GM19467 (cell line): Measurements from ENCODE around the gene CGB8.
"Not testable (repeated sequence)": the region's sequence is repeated elsewhere in the genome, so short reads cannot be mapped to it uniquely, and the experiment has no call there.

ENCODE experiments used
- ATAC-seq: cut with Tn5 transposase; IDR thresholded peaks from one replicate; pipeline ENCODE4 v1.9.1; 2021; ENCODE audit warnings: mild to moderate bottlenecking, moderate library complexity; ENCODE audit not compliant: unreplicated experiment

The CGB8 gene

GRCh38 chr19:49036815-49037214 lies 12.1 kb downstream of the CGB8 start, which contains the start of gene CGB1:
TSS of gene CGB1 (minus strand) at chr19:49036895. CDS start at chr19:49036711, 184 bp downstream.
- not testable (repeated sequence) for ATAC-seq

DNA sequence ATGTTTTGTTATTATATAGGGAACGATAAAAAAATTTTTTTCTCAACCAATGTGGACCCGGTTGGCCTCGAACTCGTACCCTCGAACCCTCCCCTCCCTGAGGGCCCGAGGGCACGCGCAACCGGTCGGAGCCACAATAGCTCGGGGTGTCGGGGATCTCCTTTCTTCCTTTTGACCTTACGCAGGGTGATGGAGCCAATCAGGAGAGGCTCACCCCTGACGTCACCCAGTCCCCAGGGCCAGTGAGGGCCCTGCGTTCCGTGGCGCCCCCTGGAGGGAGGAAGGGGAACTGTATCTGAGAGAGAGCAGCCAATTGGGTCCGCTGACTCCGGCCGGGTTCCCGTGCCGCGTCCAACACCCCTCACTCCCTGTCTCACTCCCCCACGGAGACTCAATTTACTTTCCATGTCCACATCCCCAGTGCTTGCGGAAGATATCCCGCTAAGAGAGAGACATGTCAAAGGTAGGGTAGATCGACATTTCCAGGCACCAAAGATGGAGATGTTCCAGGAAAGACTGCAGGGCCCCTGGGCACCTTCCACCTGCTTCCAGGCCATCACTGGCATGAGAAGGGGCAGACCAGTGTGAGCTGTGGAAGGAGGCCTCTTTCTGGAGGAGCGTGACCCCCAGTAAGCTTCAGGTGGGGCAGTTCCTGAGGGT lies 17.1 kb downstream of the CGB8 start, which contains the start of gene CGB2:
Gene CGB2 (plus strand): TSS at position 249 of the 660 bp plus-strand sequence. CDS start 206 bp downstream, at position 455.
- not testable (repeated sequence) for ATAC-seq

GRCh38 chr19:49030323-49030722 lies 18.6 kb downstream of the CGB8 start:
- ATAC-seq: not testable (repeated sequence)

DNA sequence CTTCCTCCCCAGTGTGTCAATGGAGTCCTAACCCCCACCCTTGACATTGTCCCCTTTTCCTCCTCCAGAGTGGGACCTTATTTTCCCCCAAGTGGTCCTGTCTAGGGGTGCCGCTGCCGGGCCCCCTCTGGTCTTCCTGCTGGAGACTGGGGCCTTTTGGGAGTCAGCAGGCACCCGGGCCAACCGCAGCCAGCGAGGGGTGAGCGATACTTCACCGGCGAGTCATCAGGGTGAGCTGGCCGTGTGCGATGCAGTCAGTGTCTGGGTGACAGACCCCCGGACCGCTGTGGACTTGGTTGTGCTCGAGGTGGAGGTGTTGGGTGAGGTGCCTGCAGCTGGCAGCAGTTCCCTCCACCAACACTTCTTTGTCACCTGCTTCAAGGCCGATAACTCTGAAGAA lies 19.2 kb downstream of the CGB8 start:
- ATAC-seq: not testable (repeated sequence)

DNA sequence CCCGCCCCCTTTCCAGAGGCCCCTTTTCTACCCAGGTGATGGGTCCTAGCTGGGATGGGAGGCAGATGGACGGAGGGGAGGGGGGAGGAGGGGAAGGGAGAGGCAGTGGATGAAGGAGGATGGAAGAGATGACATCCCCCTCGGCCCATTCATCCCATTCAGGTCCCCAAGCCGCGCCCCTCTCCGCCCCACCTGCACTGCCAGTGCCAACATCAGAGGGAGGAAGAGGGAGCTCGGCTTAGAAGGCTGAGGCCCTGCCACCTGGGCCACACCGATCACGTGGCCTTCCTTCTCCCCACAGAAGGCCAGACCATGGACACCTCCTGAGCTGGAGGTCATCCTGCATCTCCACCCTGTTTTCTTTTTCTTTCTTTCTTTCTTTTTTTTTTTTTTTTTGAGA lies 20.2 kb downstream of the CGB8 start:
- not testable (repeated sequence) for ATAC-seq

DNA sequence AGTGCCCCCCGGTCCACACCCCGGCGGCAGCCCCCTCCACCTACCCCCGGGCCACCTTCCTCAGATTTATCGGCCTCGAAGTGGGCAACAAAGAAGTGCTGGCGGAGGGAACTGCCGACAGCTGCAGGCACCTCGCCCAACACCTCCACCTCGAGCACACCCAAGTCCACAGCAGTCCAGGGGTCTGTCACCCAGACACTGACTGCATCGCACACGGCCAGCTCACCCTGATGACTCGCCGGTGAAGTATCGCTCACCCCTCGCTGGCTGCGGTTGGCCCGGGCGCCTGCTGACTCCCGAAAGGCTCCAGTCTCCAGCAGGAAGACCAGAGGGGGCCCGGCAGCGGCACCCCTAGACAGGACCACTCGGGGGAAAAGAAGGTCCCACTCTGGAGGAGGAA lies 23.3 kb downstream of the CGB8 start:
- not testable (repeated sequence) for ATAC-seq

DNA sequence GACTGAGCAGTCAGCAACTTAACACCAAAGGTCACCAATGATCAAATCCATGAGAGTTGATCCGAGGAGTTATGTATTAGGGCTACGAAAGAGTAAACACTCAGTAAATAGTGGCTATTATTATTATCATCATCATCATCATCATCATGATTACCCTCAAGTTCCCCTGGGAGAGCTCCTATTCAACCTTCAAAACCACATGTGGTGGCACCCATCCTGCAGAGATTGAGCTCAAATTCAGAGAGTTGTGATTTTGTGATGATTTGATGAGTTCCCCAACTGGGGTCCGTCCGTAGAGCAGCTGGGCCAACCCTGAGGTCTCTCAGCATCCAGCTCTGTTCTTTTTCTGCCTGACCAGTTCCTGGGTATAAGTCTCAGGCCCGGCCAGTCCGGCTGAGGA lies 23.8 kb downstream of the CGB8 start:
- not testable (repeated sequence) for ATAC-seq

DNA sequence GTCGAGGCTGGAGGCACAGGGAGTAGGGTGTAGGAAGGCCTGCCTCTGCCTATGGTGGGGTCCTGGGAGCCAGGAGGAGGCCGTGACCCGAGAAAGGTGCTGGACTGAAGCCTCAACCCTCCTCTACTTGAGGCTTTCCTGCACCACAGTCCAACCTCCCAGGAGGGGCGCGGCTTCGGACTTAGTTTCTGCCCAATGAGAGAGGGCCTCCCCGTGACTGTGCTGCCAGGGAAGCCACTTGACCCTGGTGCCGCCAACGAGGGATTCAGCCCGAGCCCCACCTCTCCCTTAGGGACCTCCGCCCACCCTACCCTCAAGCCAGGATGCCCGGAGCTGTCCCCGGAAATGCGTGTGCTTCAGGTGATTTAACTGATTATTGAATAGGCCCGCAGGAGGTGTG lies 24.7 kb downstream of the CGB8 start, which contains the start of gene CGB3:
Gene CGB3 (minus strand): TSS at position 101 of the 400 bp plus-strand sequence. CDS start 362 bp downstream, outside the sequence.
- not testable (repeated sequence) for ATAC-seq

GRCh38 chr19:49022116-49022515 lies 26.8 kb downstream of the CGB8 start:
- no peak for ATAC-seq

DNA sequence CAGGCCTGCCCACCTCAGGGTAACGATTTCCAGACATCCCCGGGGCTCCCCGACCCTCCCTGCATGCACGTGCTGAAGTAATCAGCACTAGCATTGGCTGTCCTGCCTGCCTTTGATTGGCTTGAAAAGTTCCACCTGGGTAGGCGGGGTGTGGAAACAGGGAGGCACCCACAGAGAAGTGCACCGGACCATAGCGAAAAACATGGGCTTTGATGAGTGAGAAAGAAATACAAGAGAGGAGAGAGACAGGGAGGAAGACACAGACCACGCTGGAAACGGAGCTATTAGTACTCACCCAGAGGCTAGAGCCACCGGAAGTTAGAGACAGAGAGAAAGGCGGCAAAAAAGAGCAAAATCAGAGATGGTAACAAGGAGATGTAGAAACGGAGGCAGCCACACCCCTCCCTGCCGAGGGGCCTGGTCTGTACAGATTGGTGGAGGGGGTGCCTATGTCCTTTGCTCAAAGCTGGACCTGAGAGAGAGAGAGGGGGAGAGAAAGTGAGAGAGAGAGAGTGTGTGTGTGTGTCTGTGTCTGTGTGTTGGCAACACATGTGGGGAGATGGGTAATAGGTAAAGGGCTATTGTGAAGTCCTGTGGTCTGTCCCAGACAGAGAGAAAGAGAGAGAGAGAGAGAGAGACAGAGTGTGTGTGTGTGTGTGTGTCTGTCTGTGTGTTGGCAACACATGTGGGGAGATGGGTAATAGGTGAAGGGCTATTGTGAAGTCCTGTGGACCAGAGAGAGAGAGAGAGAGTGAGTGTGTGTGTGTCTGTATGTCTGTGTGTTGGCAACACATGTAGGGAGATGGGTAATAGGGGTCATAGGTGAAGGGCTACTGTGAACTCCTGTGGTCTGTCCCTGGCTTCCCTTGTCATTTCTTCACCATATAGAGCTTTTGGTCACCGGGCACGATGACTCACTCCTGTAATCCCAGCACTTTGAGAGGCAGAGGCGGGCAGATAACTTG lies 27.7 kb downstream of the CGB8 start:
- no peak for ATAC-seq

- no peak for ATAC-seq
These were observed 28.6 kb downstream of the CGB8 start for GRCh38 chr19:49020342-49020741.

DNA sequence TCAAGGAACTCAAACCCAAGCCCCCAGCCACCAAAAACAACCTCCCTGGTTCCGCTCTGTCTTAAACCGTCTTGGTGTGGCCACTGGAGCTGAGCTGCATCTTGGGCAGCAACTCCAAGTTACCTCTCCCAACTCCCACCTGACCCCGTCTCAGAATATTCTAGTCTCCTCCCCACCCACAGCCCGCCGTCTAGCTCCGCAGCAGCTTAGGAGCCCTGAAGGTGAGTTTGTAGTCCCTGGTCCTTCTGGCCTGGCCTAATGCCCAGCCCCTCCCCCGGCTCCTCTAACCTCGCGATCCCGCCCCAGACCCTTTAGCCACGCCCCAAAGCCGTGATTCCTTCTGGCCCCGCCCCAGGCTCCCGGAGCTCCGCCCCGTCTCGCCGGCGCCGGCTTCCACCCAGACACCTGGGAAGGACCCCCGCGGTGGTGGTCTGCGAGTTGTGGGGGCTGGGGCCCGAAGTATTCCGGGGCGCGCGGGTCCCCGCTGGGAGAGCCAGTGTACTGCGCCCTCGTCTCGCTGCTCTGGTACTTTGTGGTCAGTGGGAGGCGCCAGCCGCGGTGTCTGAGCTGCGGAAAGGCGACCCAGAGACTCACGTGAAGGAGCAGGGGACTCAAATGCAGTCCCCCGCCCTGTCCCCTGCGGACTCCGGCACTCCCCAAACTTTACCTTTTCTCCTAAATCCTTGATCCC lies 29.5 kb downstream of the CGB8 start:
- ATAC-seq: no peak

GRCh38 chr19:49018388-49019241 lies 30.3 kb downstream of the CGB8 start:
- ATAC-seq: not testable (repeated sequence)

- ATAC-seq: no peak
These were observed 31.1 kb downstream of the CGB8 start for GRCh38 chr19:49017666-49018351.

DNA sequence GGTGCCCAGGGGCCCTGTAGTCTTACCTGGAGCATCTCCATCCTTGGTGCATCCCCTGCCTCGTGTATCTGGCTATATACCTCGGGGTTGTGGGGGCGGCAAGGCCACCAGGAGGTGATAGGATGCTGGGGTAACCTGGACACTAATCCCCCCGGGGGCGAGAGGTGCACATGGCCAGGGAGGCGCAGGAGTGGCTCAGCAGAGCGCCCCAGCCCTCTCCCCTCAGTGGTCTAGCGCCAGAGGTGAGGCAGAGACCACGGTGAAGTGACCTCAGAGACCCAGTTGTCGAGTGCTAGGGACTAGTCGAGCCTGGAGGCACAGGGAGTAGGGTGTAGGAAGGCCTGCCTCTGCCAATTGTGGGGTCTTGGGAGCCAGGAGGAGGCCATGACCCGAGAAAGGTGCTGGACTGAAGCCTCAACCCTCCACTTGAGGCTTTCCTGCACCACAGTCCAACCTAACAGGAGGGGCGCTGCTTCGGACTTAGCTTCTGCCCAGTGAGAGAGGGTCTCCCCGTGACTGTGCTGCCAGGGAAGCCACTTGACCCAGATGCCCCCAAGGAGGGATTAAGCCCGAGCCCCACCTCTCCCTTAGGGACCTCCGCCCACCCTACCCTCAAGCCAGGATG lies 31.8 kb downstream of the CGB8 start, which contains the start of gene LHB:
Gene LHB (minus strand): TSS at position 51 of the 625 bp plus-strand sequence. CDS start 10 bp downstream, at position 41.
- ATAC-seq: no peak

- ATAC-seq: no peak
These were observed 32.7 kb downstream of the CGB8 start for GRCh38 chr19:49016067-49016839.

DNA sequence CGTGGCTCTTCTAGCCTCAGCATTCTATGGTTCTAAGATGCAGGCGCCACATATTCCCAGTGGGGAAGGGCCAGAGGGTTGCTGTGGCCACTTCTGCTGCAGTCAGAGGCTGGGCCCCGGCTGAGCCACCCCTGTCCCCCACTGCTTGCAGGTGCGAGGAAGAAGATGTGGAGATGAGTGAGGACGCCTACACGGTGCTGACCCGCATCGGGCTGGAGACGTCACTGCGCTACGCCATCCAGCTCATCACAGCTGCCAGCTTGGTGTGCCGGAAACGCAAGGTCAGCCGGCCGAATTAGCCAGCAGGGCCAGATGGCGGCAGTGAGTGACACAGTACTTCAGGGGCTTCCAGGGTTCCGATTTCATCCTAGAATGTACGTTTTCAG lies 34.0 kb downstream of the CGB8 start:
- ATAC-seq: no peak
